HL-60 (cell line): ENCODE data around the gene DOK7.

Experiments used
- DNase-seq, 2 experiments: peaks; one replicate each; pipeline ENCODE4 v3.0.0-alpha.2; 2010 to 2020; ENCODE audit warnings: low read depth in 1 of 2, low spot score in 1 of 2
- H3K27ac ChIP-seq: fragments of 250-450 bp; sonication (Bioruptor Pico); replicated peaks from 2 replicates; pipeline ENCODE4 v1.5.1; 2020; ENCODE audit warnings: mild to moderate bottlenecking, moderate library complexity
- H3K27me3 ChIP-seq: fragments of 250-450 bp; sonication (Bioruptor Pico); 2 replicates; pipeline ENCODE4 v1.5.1; 2021; ENCODE audit warnings: mild to moderate bottlenecking, moderate library complexity; ENCODE audit not compliant: insufficient read depth, poor library complexity, severe bottlenecking
- H3K4me3 ChIP-seq: replicated peaks from 2 replicates; pipeline ENCODE4 v1.5.1; 2011; ENCODE audit warnings: mild to moderate bottlenecking, control low read depth, low read length; ENCODE audit not compliant: insufficient read depth
- CTCF ChIP-seq: IDR thresholded peaks from one replicate; pipeline ENCODE4 v1.5.1; 2011; ENCODE audit warnings: low read length, control low read depth, inconsistent platforms; ENCODE audit not compliant: insufficient read depth
- GABPA ChIP-seq: IDR thresholded peaks from 2 replicates; pipeline ENCODE4 v1.6.1; 2012; ENCODE audit warnings: low read depth
- POLR2AphosphoS5 ChIP-seq: IDR thresholded peaks from 2 replicates; pipeline ENCODE4 v1.6.1; 2012; ENCODE audit warnings: low read depth
- REST ChIP-seq: IDR thresholded peaks from 2 replicates; pipeline ENCODE4 v1.6.1; 2012; ENCODE audit warnings: low read depth; ENCODE audit not compliant: insufficient replicate concordance
- SPI1 ChIP-seq: IDR thresholded peaks from 2 replicates; pipeline ENCODE4 v1.6.1; 2012; ENCODE audit warnings: low read depth, mild to moderate bottlenecking, borderline replicate concordance

The DOK7 gene

GRCh38 chr4:3520796-3521600, 57.9 kb downstream of the DOK7 start:
- TF ChIP-seq CTCF (no peak), GABPA (no peak), POLR2AphosphoS5 (no peak), SPI1 (no peak), REST (no peak)
- no peak overlapping the region for H3K4me3 ChIP-seq
- no peaks in the 10 kb centered on the region for H3K27me3 ChIP-seq
- no peak for DNase-seq
- no peak overlapping the region for H3K27ac ChIP-seq

- TF ChIP-seq CTCF, result no peak
- no peak for TF ChIP-seq POLR2AphosphoS5
- TF ChIP-seq REST, result no peak
- no peak for TF ChIP-seq GABPA
- no peak for TF ChIP-seq SPI1
- H3K4me3 ChIP-seq, result no peak overlapping the region
- H3K27ac ChIP-seq, result no peak overlapping the region
- no peaks in the 10 kb centered on the region for H3K27me3 ChIP-seq
- DNase-seq, result no peak
Observed at GRCh38 chr4:3521621-3522325, 58.7 kb downstream of the DOK7 start.

DNA sequence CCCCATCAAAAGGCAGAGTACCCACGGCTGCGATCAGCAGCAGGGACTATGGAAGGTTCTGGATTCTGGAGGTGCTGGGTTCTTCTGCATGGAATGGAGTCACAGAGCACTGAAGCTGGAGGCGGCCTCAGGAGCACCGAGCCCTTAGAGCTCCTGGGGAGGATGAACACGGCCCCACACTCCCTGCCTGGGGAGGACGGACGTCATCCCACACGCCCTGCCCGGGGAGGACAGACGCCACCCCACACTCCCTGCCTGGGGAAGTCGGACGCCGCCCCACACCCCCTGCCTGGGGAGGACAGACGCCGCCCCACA, 59.2 kb downstream of the DOK7 start:
- Histone ChIP-seq H3K27ac (no peak overlapping the region), H3K27me3 (no peaks in the 10 kb centered on the region), H3K4me3 (no peak overlapping the region)
- TF ChIP-seq REST (no peak), GABPA (no peak), POLR2AphosphoS5 (no peak), SPI1 (no peak), CTCF (no peak)
- no peak for DNase-seq
